OCI-LY1 (cell line): ENCODE results near the gene ANKS1A.

Experiments used
- H2AFZ ChIP-seq: fragments of 200-600 bp; sonication (generic), shearing (Covaris generic); 2 replicates; pipeline ENCODE4 v1.6.0; 2014; ENCODE audit warnings: antibody characterized with exemption, mild to moderate bottlenecking, low read length
- H3F3A ChIP-seq: fragments of 200-600 bp; sonication (generic), shearing (Covaris generic); 2 replicates; pipeline ENCODE4 v1.6.0; 2014; ENCODE audit warnings: mild to moderate bottlenecking, antibody characterized with exemption, low read length, moderate library complexity; ENCODE audit not compliant: insufficient read depth
- H3K27ac ChIP-seq: fragments of 200-600 bp; sonication (generic); 2 replicates; pipeline ENCODE4 v1.5.1; 2014; ENCODE audit warnings: low read length, mixed run types, mild to moderate bottlenecking, low read depth; ENCODE audit not compliant: poor library complexity, severe bottlenecking
- H3K27me3 ChIP-seq: fragments of 200-600 bp; sonication (generic); 2 replicates; pipeline ENCODE4 v1.6.0; 2014; ENCODE audit warnings: antibody characterized with exemption, mild to moderate bottlenecking, low read length, moderate library complexity; ENCODE audit not compliant: insufficient read depth
- H3K36me3 ChIP-seq: fragments of 200-600 bp; sonication (generic); 2 replicates; pipeline ENCODE4 v1.6.1; 2014; ENCODE audit warnings: mild to moderate bottlenecking, antibody characterized with exemption, low read length, moderate library complexity, mixed read lengths; ENCODE audit not compliant: insufficient read depth
- H3K4me1 ChIP-seq: fragments of 200-600 bp; sonication (generic); 2 replicates; pipeline ENCODE4 v1.5.1; 2014; ENCODE audit warnings: mild to moderate bottlenecking, low read length, moderate library complexity; ENCODE audit not compliant: insufficient read depth, severe bottlenecking
- H3K4me2 ChIP-seq: fragments of 200-600 bp; sonication (generic), shearing (Covaris generic); 2 replicates; pipeline ENCODE4 v1.6.1; 2014; ENCODE audit warnings: low read length
- H3K4me3 ChIP-seq: fragments of 200-600 bp; sonication (generic); 2 replicates; pipeline ENCODE4 v1.5.1; 2014; ENCODE audit warnings: low read length, low read depth, mild to moderate bottlenecking, mixed read lengths; ENCODE audit not compliant: poor library complexity, severe bottlenecking
- H3K79me2 ChIP-seq: fragments of 200-600 bp; shearing (Covaris generic); 2 replicates; pipeline ENCODE4 v1.6.1; 2016; ENCODE audit warnings: mixed run types, low read length, mixed read lengths; ENCODE audit not compliant: insufficient read depth
- H3K9ac ChIP-seq: fragments of 200-600 bp; sonication (generic), shearing (Covaris generic); 2 replicates; pipeline ENCODE4 v1.6.1; 2014; ENCODE audit warnings: mild to moderate bottlenecking, low read length, mixed read lengths
- H3K9me2 ChIP-seq: fragments of 200-600 bp; sonication (generic), shearing (Covaris generic); 2 replicates; pipeline ENCODE4 v1.6.1; 2014; ENCODE audit warnings: low read depth, mild to moderate bottlenecking, low read length, mixed read lengths
- H3K9me3 ChIP-seq: fragments of 200-600 bp; shearing (Covaris generic); 2 replicates; pipeline ENCODE4 v1.6.1; 2014; ENCODE audit warnings: low read length, mixed read lengths
- H4K20me1 ChIP-seq: fragments of 200-600 bp; sonication (generic), shearing (Covaris generic); 2 replicates; pipeline ENCODE4 v1.6.0; 2016; ENCODE audit warnings: mild to moderate bottlenecking, low read length; ENCODE audit not compliant: insufficient read depth
- CTCF ChIP-seq: fragments of 200-600 bp; sonication (generic), shearing (Covaris generic); IDR thresholded peaks from 2 replicates; pipeline ENCODE4 v1.5.1; 2017; ENCODE audit warnings: mild to moderate bottlenecking, antibody characterized with exemption, low read length, moderate library complexity, mixed read lengths
- EZH2 ChIP-seq: fragments of 200-600 bp; sonication (generic), shearing (Covaris generic); IDR thresholded peaks from 2 replicates; pipeline ENCODE4 v1.8.0; 2017; ENCODE audit warnings: borderline replicate concordance, mixed run types, mild to moderate bottlenecking, antibody characterized with exemption, low read length, moderate library complexity, mixed read lengths

Gene ANKS1A

GRCh38 chr6:35085359-35086281 lies 196.6 kb downstream of the ANKS1A start:
- H3K27me3 ChIP-seq: no peaks in the 10 kb centered on the region
- H3K9ac ChIP-seq: no peak overlapping the region
- no peak overlapping the region for H3K4me2 ChIP-seq
- no peaks in the 10 kb centered on the region for H3K9me3 ChIP-seq
- H2AFZ ChIP-seq: no peak overlapping the region
- H3K9me2 ChIP-seq: no peaks in the 10 kb centered on the region
- no peak overlapping the region for H3K27ac ChIP-seq
- TF ChIP-seq CTCF (no peak), EZH2 (no peak)
- no peak overlapping the region for H3K4me3 ChIP-seq
- H3K4me1 ChIP-seq: no peaks in the 10 kb centered on the region
- H3K79me2 ChIP-seq: no peaks in the 10 kb centered on the region
- no peaks in the 10 kb centered on the region for H3K36me3 ChIP-seq
- H3F3A ChIP-seq: no peaks in the 10 kb centered on the region
- H4K20me1 ChIP-seq: no peaks in the 10 kb centered on the region

- H3K79me2 ChIP-seq: no peaks in the 10 kb centered on the region
- no peaks in the 10 kb centered on the region for H3K9me2 ChIP-seq
- no peak overlapping the region for H3K4me3 ChIP-seq
- no peaks in the 10 kb centered on the region for H3K27me3 ChIP-seq
- H3K4me1 ChIP-seq: no peaks in the 10 kb centered on the region
- no peak for TF ChIP-seq EZH2
- TF ChIP-seq CTCF: no peak
- H3K36me3 ChIP-seq: no peaks in the 10 kb centered on the region
- no peak overlapping the region for H2AFZ ChIP-seq
- H3K9me3 ChIP-seq: no peaks in the 10 kb centered on the region
- no peak overlapping the region for H3K27ac ChIP-seq
- H3K4me2 ChIP-seq: no peak overlapping the region
- no peaks in the 10 kb centered on the region for H4K20me1 ChIP-seq
- no peak overlapping the region for H3K9ac ChIP-seq
- H3F3A ChIP-seq: no peaks in the 10 kb centered on the region
Measured at GRCh38 chr6:35086282-35086632, 197.2 kb downstream of the ANKS1A start.

GRCh38 chr6:35086636-35087360 lies 197.7 kb downstream of the ANKS1A start:
- no peak overlapping the region for H3K4me3 ChIP-seq
- H2AFZ ChIP-seq: no peak overlapping the region
- H3K27me3 ChIP-seq: no peaks in the 10 kb centered on the region
- no peaks in the 10 kb centered on the region for H3K9me2 ChIP-seq
- no peaks in the 10 kb centered on the region for H3K79me2 ChIP-seq
- H3K36me3 ChIP-seq: no peaks in the 10 kb centered on the region
- no peaks in the 10 kb centered on the region for H3K9me3 ChIP-seq
- H4K20me1 ChIP-seq: no peaks in the 10 kb centered on the region
- H3K4me2 ChIP-seq: no peak overlapping the region
- H3F3A ChIP-seq: no peaks in the 10 kb centered on the region
- no peak overlapping the region for H3K9ac ChIP-seq
- no peak for TF ChIP-seq CTCF
- no peak for TF ChIP-seq EZH2
- H3K27ac ChIP-seq: no peak overlapping the region
- no peaks in the 10 kb centered on the region for H3K4me1 ChIP-seq
